K562 (cell line): Measurements from ENCODE around the gene ACYP2. TPM values are rescaled to one million over a fixed set of nuclear protein-coding genes. Genes with fewer than 3 reads are reported as not detected.

Source experiments
- ASH1L ChIP-seq: fragments of 450-650 bp; IDR thresholded peaks from 2 replicates; pipeline ENCODE4 v1.6.1; 2018; ENCODE audit warnings: borderline replicate concordance, mild to moderate bottlenecking, low read depth; ENCODE audit not compliant: partially characterized antibody
- BDP1 ChIP-seq: IDR thresholded peaks from 3 replicates; pipeline ENCODE4 v1.6.1; 2011; ENCODE audit not compliant: insufficient read length, insufficient read depth
- CEBPG ChIP-seq, 3 experiments: fragments of 200-800 bp in 1 of 3; sonication (Bioruptor generic) in 1 of 3; sonication (generic) in 1 of 3; formaldehyde crosslinking in 1 of 3; IDR thresholded peaks in 2 of 3; conservative IDR thresholded peaks in 1 of 3; 2 replicates each; pipeline versions ENCODE4 v1.6.1 to v1.8.0; 2016 to 2022; ENCODE audit warnings: missing compliant biosample characterization in 2 of 3, missing genetic modification characterization in 2 of 3, mild to moderate bottlenecking in 1 of 3, missing genetic modification reagents in 1 of 3
- CHD2 ChIP-seq: IDR thresholded peaks from 2 replicates; pipeline ENCODE4 v1.6.1; 2011; ENCODE audit warnings: low read depth, low read length
- CXXC5 ChIP-seq: fragments of 250-450 bp; sonication (Bioruptor Pico); IDR thresholded peaks from 2 replicates; pipeline ENCODE4 v1.8.0; 2022; ENCODE audit warnings: inconsistent platforms, mild to moderate bottlenecking, moderate library complexity
- DDX20 ChIP-seq: fragments of 450-650 bp; IDR thresholded peaks from 2 replicates; pipeline ENCODE4 v1.6.1; 2016; ENCODE audit warnings: missing genetic modification characterization, low read depth, mild to moderate bottlenecking, missing compliant biosample characterization, moderate library complexity
- DIDO1 ChIP-seq: fragments of 450-650 bp; IDR thresholded peaks from 2 replicates; pipeline ENCODE4 v1.6.1; 2016; ENCODE audit warnings: low read depth, missing biosample characterization, missing genetic modification characterization
- DMBX1 ChIP-seq: fragments of 250-450 bp; sonication (Bioruptor Pico); IDR thresholded peaks from 2 replicates; pipeline ENCODE4 v1.8.0; 2022; ENCODE audit warnings: inconsistent platforms, mild to moderate bottlenecking, moderate library complexity, borderline replicate concordance
- GABPB1 ChIP-seq: sonication (generic); formaldehyde crosslinking; IDR thresholded peaks from 2 replicates; pipeline ENCODE4 v1.8.0; 2022; ENCODE audit warnings: mild to moderate bottlenecking, missing genetic modification reagents
- MAFK ChIP-seq: IDR thresholded peaks from 2 replicates; pipeline ENCODE4 v1.6.1; 2011; ENCODE audit warnings: low read length, improper control_type of control experiment
- NBN ChIP-seq: fragments of 450-650 bp; IDR thresholded peaks from 2 replicates; pipeline ENCODE4 v1.6.1; 2016; ENCODE audit warnings: low read depth, mild to moderate bottlenecking
- NR2C2 ChIP-seq, 2 experiments: fragments of 200-800 bp in 1 of 2; sonication (Bioruptor generic) in 1 of 2; sonication (generic) in 1 of 2; formaldehyde crosslinking in 1 of 2; IDR thresholded peaks; 2 replicates each; pipeline versions ENCODE4 v1.6.1 to v1.8.0; 2016 to 2022; ENCODE audit warnings: mild to moderate bottlenecking in 1 of 2, missing compliant biosample characterization in 1 of 2, missing genetic modification characterization in 1 of 2, missing genetic modification reagents in 1 of 2
- PHB2 ChIP-seq: fragments of 450-650 bp; IDR thresholded peaks from 2 replicates; pipeline ENCODE4 v1.6.1; 2017; ENCODE audit warnings: low read depth
- POLR2G ChIP-seq: fragments of 200-400 bp; formaldehyde crosslinking; IDR thresholded peaks from 2 replicates; pipeline ENCODE4 v1.6.1; 2017; ENCODE audit warnings: low read depth, mild to moderate bottlenecking, antibody characterized with exemption, low read length, moderate library complexity
- RBBP5 ChIP-seq: fragments of 200-600 bp; sonication (generic); IDR thresholded peaks from 2 replicates; pipeline ENCODE4 v1.6.1; 2012; ENCODE audit warnings: borderline replicate concordance, mild to moderate bottlenecking, low read length, control low read depth, inconsistent platforms; ENCODE audit not compliant: insufficient read depth, poor library complexity, severe bottlenecking
- RBM25 ChIP-seq: fragments of 200-400 bp; formaldehyde crosslinking; IDR thresholded peaks from 2 replicates; pipeline ENCODE4 v1.6.1; 2018; ENCODE audit warnings: low read length, low read depth, moderate library complexity; ENCODE audit not compliant: severe bottlenecking
- SIN3B ChIP-seq: fragments of 450-650 bp; IDR thresholded peaks from 2 replicates; pipeline ENCODE4 v1.6.1; 2017; ENCODE audit warnings: low read depth, mild to moderate bottlenecking, moderate library complexity
- SLC30A9 ChIP-seq: fragments of 250-450 bp; sonication (Bioruptor Pico); IDR thresholded peaks from 2 replicates; pipeline ENCODE4 v1.8.0; 2022; ENCODE audit warnings: mild to moderate bottlenecking, moderate library complexity
- SMARCA4 ChIP-seq: fragments of 450-650 bp; IDR thresholded peaks from 2 replicates; pipeline ENCODE4 v1.6.1; 2016
- SPI1 ChIP-seq: IDR thresholded peaks from 2 replicates; pipeline ENCODE4 v1.6.1; 2011; ENCODE audit warnings: low read depth, low read length, control low read depth, borderline replicate concordance
- TAF7 ChIP-seq: fragments of 450-650 bp; IDR thresholded peaks from 2 replicates; pipeline ENCODE4 v1.6.1; 2016; ENCODE audit warnings: missing genetic modification characterization, missing compliant biosample characterization
- TRIM24 ChIP-seq, 2 experiments: fragments of 450-650 bp; IDR thresholded peaks; 2 replicates each; pipeline ENCODE4 v1.6.1; 2016
- ZBTB7A ChIP-seq: IDR thresholded peaks from 2 replicates; pipeline ENCODE4 v1.6.1; 2011; ENCODE audit warnings: low read depth, mild to moderate bottlenecking, low read length, moderate library complexity, borderline replicate concordance; ENCODE audit not compliant: control insufficient read depth
- polyA plus RNA-seq, 8 experiments: library from polyadenylated mRNA; depleted of rRNA in 4 of 8; stranded (reverse) in 5 of 8; unstranded in 3 of 8; fragments of >200 nt; fragmentation: Nextera tagmentation in 2 of 8; fragmentation: Illumina TruSeq in 1 of 8; extraction: Ambion mirVana in 2 of 8; extraction: Trizol in 1 of 8; gene quantifications; 2 replicates each; pipeline versions ENCODE4 v1.2.1 to v1.2.3, GENCODE V29; 2011 to 2014; ENCODE audit warnings: inconsistent platforms in 1 of 8, missing spikeins in 1 of 8
- total RNA-seq, 7 experiments: library from RNA; depleted of rRNA in 6 of 7; stranded (reverse); fragments of >200 nt in 6 of 7; fragmentation: Illumina TruSeq in 2 of 7; extraction: Trizol in 2 of 7; gene quantifications; 2 replicates each; pipeline versions ENCODE4 v1.2.1 to v1.2.3, GENCODE V29; 2011 to 2021; ENCODE audit warnings: low replicate concordance in 1 of 7
- TF ChIP-seq, protein P1 (sequence below): conservative IDR thresholded peaks from 2 replicates; pipeline ENCODE4 v1.6.1; 2011; ENCODE audit warnings: low read depth, mild to moderate bottlenecking, low read length; ENCODE audit not compliant: control insufficient read depth

ACYP2 gene
- total and polyA plus RNA-seq, 9 of the 15 experiments (the other 6 are each of a cell fraction or from before 2014, with no cell fraction given): 1.0 to 4.1 (median 2.0) TPM

DNA sequence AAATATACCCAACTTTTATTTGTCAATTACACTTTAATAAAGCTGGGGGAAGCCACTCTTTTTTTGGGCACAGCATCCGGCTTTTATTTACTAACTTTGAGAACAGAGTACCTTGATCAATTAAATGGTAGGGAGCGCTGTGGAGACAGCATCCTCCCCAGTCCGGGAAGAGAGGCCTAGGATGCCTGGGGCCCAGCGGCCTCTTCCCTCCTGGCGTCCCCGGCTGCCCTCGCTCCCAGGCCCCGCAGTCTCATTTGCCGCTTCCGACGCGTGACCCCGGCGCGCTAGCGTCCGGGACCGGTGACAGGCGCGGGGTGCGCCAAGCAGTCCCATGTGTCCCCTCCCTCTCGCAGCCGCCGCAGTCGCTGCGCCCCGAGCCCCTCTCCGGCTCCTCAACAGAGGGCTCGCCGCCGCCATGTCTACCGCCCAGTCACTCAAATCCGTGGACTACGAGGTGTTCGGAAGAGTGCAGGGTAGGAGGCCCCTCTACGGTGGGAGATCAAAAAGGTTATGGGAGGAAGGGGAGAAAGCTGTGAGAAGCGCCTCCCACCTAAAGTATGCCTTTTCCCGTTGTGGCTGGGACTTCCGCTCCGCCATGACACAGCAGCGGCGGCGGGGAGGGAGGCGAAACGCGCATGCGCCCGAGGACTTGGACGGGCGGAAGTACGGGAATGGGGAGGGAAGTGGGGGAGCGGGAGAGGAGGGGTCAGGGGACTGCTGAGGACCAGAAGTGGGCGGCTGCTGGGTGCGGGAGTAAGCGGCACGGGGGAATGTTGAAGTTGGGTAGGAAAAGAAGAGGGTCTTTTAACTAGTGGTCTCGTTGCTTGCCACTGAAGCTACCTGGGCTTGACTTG is at the start of gene ACYP2 (continued):
- TF ChIP-seq NR2C2 (CRISPR knock-in tag; IDR thresholded peaks at IDR 0.05) (peak; percentile 55), NR2C2 (tag; IDR thresholded peaks at IDR 0.05) (peak; percentile 94), DMBX1 (CRISPR knock-in tag) (no peak), RBM25 (no peak), TRIM24 (IDR thresholded peaks at IDR 0.05) (peak in 1 of 2 experiments; percentile 4; a peak in 1 of 4 replicates), BDP1 (no peak), CXXC5 (CRISPR knock-in tag) (peak; percentile 87), SPI1 (peak; percentile 93), ASH1L (peak; percentile 59), TAF7 (tag) (peak; percentile 90), NBN (0 out of 2 replicates have a peak, but pooled peaks have one; percentile 53), GABPB1 (peak; percentile 92), CHD2 (peak; percentile 41; the same call in 1 of the 2 replicates), PHB2 (no peak), SMARCA4 (no peak), MAFK (peak; percentile 82), POLR2G (peak; percentile 96), SLC30A9 (CRISPR knock-in tag) (no peak), DDX20 (tag) (no peak), RBBP5 (peak; percentile 80), SIN3B (peak; percentile 35; the same call in 1 of the 2 replicates), DIDO1 (tag) (peak; percentile 60; the same call in 1 of the 2 replicates), ZBTB7A (peak; percentile 95), CEBPG (CRISPR knock-in tag; IDR thresholded peaks at IDR 0.05) (peak; percentile 12; the same call in 1 of the 2 replicates), CEBPG (tag; conservative IDR thresholded peaks at IDR 0.05 in 1 of 2, IDR thresholded peaks at IDR 0.05 in 1 of 2) (no peak; a peak in 1 of 4 replicates)
- TF ChIP-seq, protein P1, sequence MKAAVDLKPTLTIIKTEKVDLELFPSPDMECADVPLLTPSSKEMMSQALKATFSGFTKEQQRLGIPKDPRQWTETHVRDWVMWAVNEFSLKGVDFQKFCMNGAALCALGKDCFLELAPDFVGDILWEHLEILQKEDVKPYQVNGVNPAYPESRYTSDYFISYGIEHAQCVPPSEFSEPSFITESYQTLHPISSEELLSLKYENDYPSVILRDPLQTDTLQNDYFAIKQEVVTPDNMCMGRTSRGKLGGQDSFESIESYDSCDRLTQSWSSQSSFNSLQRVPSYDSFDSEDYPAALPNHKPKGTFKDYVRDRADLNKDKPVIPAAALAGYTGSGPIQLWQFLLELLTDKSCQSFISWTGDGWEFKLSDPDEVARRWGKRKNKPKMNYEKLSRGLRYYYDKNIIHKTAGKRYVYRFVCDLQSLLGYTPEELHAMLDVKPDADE: no peak
